IPS-18c (cell line): ENCODE data around the gene CCDC57.

Experiments
- H3K4me3 ChIP-seq: 2 replicates; pipeline ENCODE4 v1.7.0; 2013; ENCODE audit warnings: low read depth, mild to moderate bottlenecking, low read length, moderate library complexity; ENCODE audit not compliant: insufficient read depth
- H3K9me3 ChIP-seq: one replicate; pipeline ENCODE4 v1.6.1; 2013; ENCODE audit warnings: mild to moderate bottlenecking, low read length, moderate library complexity; ENCODE audit not compliant: control insufficient read depth, insufficient read depth

The CCDC57 gene

GRCh38 chr17:82082456-82082855 lies 130.2 kb downstream of the CCDC57 start:
- H3K9me3 ChIP-seq = no peaks in the 10 kb centered on the region
- no peak overlapping the region; the same call in 1 of the 2 replicates for H3K4me3 ChIP-seq

- H3K9me3 ChIP-seq = no peaks in the 10 kb centered on the region
- no peak overlapping the region for H3K4me3 ChIP-seq
Observed at GRCh38 chr17:82081966-82082365, 130.7 kb downstream of the CCDC57 start.

- no peaks in the 10 kb centered on the region for H3K9me3 ChIP-seq
Observed at GRCh38 chr17:82081546-82081945, 131.1 kb downstream of the CCDC57 start.

GRCh38 chr17:82080789-82081464 lies 131.7 kb downstream of the CCDC57 start:
- no peaks in the 10 kb centered on the region for H3K9me3 ChIP-seq
- no peak overlapping the region for H3K4me3 ChIP-seq

More at GRCh38 chr17:82081546-82081945, 131.1 kb downstream of the CCDC57 start:
- no peak overlapping the region for H3K4me3 ChIP-seq

- no peaks in the 10 kb centered on the region for H3K9me3 ChIP-seq
- no peak overlapping the region for H3K4me3 ChIP-seq
Observed at GRCh38 chr17:82080048-82080788, 132.4 kb downstream of the CCDC57 start.

- no peak overlapping the region for H3K4me3 ChIP-seq
- H3K9me3 ChIP-seq = no peaks in the 10 kb centered on the region
Observed at GRCh38 chr17:82079001-82079677, 133.5 kb downstream of the CCDC57 start.

GRCh38 chr17:82078433-82078832 lies 134.2 kb downstream of the CCDC57 start:
- H3K4me3 ChIP-seq = no peak overlapping the region
- no peaks in the 10 kb centered on the region for H3K9me3 ChIP-seq

- Histone ChIP-seq H3K9me3 (no peaks in the 10 kb centered on the region), H3K4me3 (no peak overlapping the region)
Observed at GRCh38 chr17:82077617-82078358, 134.9 kb downstream of the CCDC57 start.

- H3K4me3 ChIP-seq = no peak overlapping the region
Observed at GRCh38 chr17:82076785-82077591, 135.7 kb downstream of the CCDC57 start.

GRCh38 chr17:82076018-82076784 lies 136.4 kb downstream of the CCDC57 start:
- Histone ChIP-seq H3K4me3 (no peak overlapping the region), H3K9me3 (no peaks in the 10 kb centered on the region)

More at GRCh38 chr17:82076785-82077591, 135.7 kb downstream of the CCDC57 start:
- no peaks in the 10 kb centered on the region for H3K9me3 ChIP-seq

- H3K4me3 ChIP-seq = no peak overlapping the region
- H3K9me3 ChIP-seq = no peaks in the 10 kb centered on the region
Observed at GRCh38 chr17:82073446-82073845, 139.2 kb downstream of the CCDC57 start.

- H3K4me3 ChIP-seq = no peak overlapping the region
Observed at GRCh38 chr17:82072827-82073226, 139.8 kb downstream of the CCDC57 start.

GRCh38 chr17:82070611-82071010 lies 142.0 kb downstream of the CCDC57 start:
- Histone ChIP-seq H3K4me3 (no peak overlapping the region), H3K9me3 (no peaks in the 10 kb centered on the region)

More at GRCh38 chr17:82072827-82073226, 139.8 kb downstream of the CCDC57 start:
- no peaks in the 10 kb centered on the region for H3K9me3 ChIP-seq

GRCh38 chr17:82065638-82066303 lies 146.9 kb downstream of the CCDC57 start, which contains the start of gene DUS1L:
TSS of gene DUS1L (minus strand) at chr17:82065804. CDS start at chr17:82065059, 745 bp downstream.
- Histone ChIP-seq H3K9me3 (no peaks in the 10 kb centered on the region), H3K4me3 (peak within 1 kb of the TSS; percentile 83)

- H3K9me3 ChIP-seq = no peaks in the 10 kb centered on the region
- peak overlapping the region; percentile 83 for H3K4me3 ChIP-seq
Observed at GRCh38 chr17:82065193-82065637, 147.4 kb downstream of the CCDC57 start.
